Activated naive CD8-positive, alpha-beta T cell treated with anti-CD3 and anti-CD28 coated beads for 36 hours (primary cell): ENCODE data around the gene HOOK1. TPM values are rescaled to one million over a fixed set of nuclear protein-coding genes. Genes with fewer than 3 reads are reported as not detected.
"Not testable (repeated sequence)": the region's sequence is repeated elsewhere in the genome, so short reads cannot be mapped to it uniquely, and the experiment has no call there.

Source experiments
- DNase-seq: peaks from one replicate; pipeline ENCODE4 v3.0.0; 2021
- H3K27ac Mint-ChIP-seq: one replicate; pipeline ENCODE4 v1.8.0; 2022; ENCODE audit warnings: mild to moderate bottlenecking, moderate library complexity, mixed read lengths
- H3K27me3 Mint-ChIP-seq: one replicate; pipeline ENCODE4 v1.8.0; 2022; ENCODE audit warnings: mild to moderate bottlenecking, mixed read lengths
- H3K36me3 Mint-ChIP-seq: one replicate; pipeline ENCODE4 v1.8.0; 2021; ENCODE audit warnings: mild to moderate bottlenecking, mixed read lengths
- H3K4me1 Mint-ChIP-seq: one replicate; pipeline ENCODE4 v1.8.0; 2021; ENCODE audit warnings: mixed read lengths
- H3K4me3 Mint-ChIP-seq: one replicate; pipeline ENCODE4 v1.8.0; 2022; ENCODE audit warnings: mild to moderate bottlenecking, moderate library complexity, mixed read lengths
- H3K9me3 Mint-ChIP-seq: one replicate; pipeline ENCODE4 v1.8.0; 2022; ENCODE audit warnings: mixed read lengths
- total RNA-seq, 2 experiments: library from RNA; stranded (reverse); gene quantifications; one replicate each; pipeline ENCODE4 v1.2.3, GENCODE V29; 2021

Gene HOOK1
- total RNA-seq, 2 experiments from 2014 or later, result 12.9 to 14.0 TPM

DNA sequence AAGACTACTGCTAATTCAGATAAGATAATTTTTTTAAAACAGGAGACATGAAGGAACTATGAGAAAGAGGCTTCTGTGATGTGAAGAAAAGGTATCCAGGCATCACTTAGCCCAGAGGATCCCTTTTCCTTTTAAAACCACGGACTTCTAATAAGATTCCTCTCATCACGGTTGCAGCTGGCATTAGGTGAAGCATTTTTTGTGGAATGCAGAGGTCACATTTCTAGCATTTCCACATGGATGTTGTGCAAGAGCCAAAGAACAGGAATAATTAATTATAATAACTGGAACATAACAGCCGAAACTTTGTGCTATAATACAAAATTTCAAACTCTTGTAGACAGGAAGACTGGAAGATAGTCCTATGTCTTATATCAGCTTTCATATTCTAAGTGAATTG lies 84.2 kb downstream of the HOOK1 start:
- no peak for DNase-seq
- peaks cover 3% of the 10 kb centered on the region for H3K4me1 Mint-ChIP-seq
- H3K27ac Mint-ChIP-seq, result no peak overlapping the region
- H3K36me3 Mint-ChIP-seq, result peaks cover 5% of the 10 kb centered on the region
- H3K27me3 Mint-ChIP-seq, result no peaks in the 10 kb centered on the region
- no peaks in the 10 kb centered on the region for H3K9me3 Mint-ChIP-seq
- no peak overlapping the region for H3K4me3 Mint-ChIP-seq

DNA sequence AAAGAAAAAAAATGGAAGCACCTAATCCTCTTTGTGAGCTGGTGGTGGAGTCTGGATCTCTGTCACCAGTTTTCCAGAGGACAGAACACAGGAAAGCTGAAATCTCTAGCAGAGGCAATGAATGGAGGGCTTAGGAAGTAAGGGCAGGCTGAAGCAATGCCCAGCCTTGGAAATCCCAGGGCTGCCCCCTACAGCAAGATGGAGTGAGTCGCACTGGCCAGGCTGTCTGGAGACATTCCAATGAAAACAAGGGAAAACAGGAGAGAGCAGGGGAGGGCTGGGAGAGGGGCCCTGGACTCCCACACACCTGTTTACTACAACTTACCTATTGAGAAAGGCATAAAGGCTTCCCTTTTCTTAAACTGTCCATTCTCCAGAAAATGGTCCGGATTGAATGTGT lies 85.9 kb downstream of the HOOK1 start:
- no peak for DNase-seq
- Mint-ChIP-seq H3K4me1 (no peaks in the 10 kb centered on the region), H3K36me3 (peaks cover 5% of the 10 kb centered on the region), H3K27ac (no peak overlapping the region), H3K9me3 (no peaks in the 10 kb centered on the region), H3K27me3 (no peaks in the 10 kb centered on the region), H3K4me3 (no peak overlapping the region)

- peaks cover 5% of the 10 kb centered on the region for H3K36me3 Mint-ChIP-seq
- no peak overlapping the region for H3K4me3 Mint-ChIP-seq
- H3K27ac Mint-ChIP-seq, result no peak overlapping the region
- H3K4me1 Mint-ChIP-seq, result no peaks in the 10 kb centered on the region
- DNase-seq, result no peak
- H3K9me3 Mint-ChIP-seq, result no peaks in the 10 kb centered on the region
- H3K27me3 Mint-ChIP-seq, result no peaks in the 10 kb centered on the region
Observed at GRCh38 chr1:59901770-59902388, 87.1 kb downstream of the HOOK1 start.

DNA sequence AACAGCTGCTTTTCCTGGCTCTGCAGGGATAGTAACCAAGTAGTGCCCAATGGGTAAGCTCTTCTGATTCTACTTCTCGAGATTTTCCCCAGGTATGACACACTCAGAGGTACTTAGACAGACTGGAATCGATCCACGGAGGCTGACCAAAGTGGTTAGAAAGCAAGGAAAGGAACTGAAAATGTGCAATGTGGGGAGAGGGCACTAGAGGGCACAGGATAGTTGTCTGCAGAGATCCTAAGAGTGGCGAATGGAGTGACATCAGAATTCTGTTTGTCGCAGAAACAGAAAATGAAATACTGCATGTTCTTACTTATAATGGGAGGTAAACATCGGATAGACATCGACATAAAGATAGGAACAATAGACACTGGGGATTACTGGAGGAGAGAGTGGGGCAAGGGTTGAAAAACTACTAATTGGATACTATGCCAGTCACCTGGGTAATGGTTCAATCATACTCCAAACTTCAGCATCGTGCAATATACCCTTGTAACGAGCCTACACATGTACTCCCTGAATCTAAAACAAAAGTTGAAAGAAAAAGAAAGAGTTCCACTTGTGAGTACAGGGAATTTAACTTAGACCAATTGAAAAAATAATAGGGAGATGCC lies 88.5 kb downstream of the HOOK1 start:
- H3K4me3 Mint-ChIP-seq, result no peak overlapping the region
- no peaks in the 10 kb centered on the region for H3K27me3 Mint-ChIP-seq
- DNase-seq, result no peak
- H3K4me1 Mint-ChIP-seq, result no peaks in the 10 kb centered on the region
- no peak overlapping the region for H3K27ac Mint-ChIP-seq
- peaks cover 5% of the 10 kb centered on the region for H3K36me3 Mint-ChIP-seq
- H3K9me3 Mint-ChIP-seq, result no peaks in the 10 kb centered on the region

GRCh38 chr1:59906931-59907330 lies 92.2 kb downstream of the HOOK1 start:
- Mint-ChIP-seq H3K36me3 (peaks cover 6% of the 10 kb centered on the region), H3K27ac (no peak overlapping the region), H3K9me3 (no peaks in the 10 kb centered on the region), H3K4me3 (no peak overlapping the region), H3K4me1 (no peaks in the 10 kb centered on the region), H3K27me3 (no peaks in the 10 kb centered on the region)
- DNase-seq, result no peak

DNA sequence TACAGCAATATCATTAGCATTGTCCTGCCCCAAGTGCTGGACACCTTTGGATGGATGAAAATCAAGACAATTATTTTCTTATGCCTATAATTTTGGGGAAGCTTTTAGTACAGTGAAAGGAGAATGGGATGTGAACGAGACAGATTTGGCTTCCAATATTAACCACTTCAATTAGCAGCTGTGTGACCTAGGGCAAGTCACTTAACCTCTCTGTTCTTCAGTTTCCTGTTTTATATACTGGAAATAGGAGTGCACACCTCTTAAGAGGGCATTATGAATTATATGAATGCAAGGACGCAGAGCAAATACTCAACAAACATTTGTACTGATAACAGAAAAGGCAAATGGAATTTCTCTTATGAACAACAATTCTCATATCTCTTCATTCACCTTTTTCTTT lies 93.3 kb downstream of the HOOK1 start:
- H3K9me3 Mint-ChIP-seq, result no peaks in the 10 kb centered on the region
- no peak for DNase-seq
- no peak overlapping the region for H3K27ac Mint-ChIP-seq
- H3K4me3 Mint-ChIP-seq, result no peak overlapping the region
- no peaks in the 10 kb centered on the region for H3K27me3 Mint-ChIP-seq
- H3K36me3 Mint-ChIP-seq, result peaks cover 6% of the 10 kb centered on the region
- no peaks in the 10 kb centered on the region for H3K4me1 Mint-ChIP-seq

GRCh38 chr1:59908682-59909081 lies 93.9 kb downstream of the HOOK1 start:
- no peak for DNase-seq
- H3K36me3 Mint-ChIP-seq, result peaks cover 6% of the 10 kb centered on the region
- no peaks in the 10 kb centered on the region for H3K4me1 Mint-ChIP-seq
- no peak overlapping the region for H3K27ac Mint-ChIP-seq
- no peak overlapping the region for H3K4me3 Mint-ChIP-seq
- H3K9me3 Mint-ChIP-seq, result no peaks in the 10 kb centered on the region
- H3K27me3 Mint-ChIP-seq, result no peaks in the 10 kb centered on the region

GRCh38 chr1:59914791-59915286 lies 100.1 kb downstream of the HOOK1 start:
- H3K27ac Mint-ChIP-seq, DNase-seq, H3K36me3 Mint-ChIP-seq, H3K9me3 Mint-ChIP-seq, H3K27me3 Mint-ChIP-seq, H3K4me3 Mint-ChIP-seq, H3K4me1 Mint-ChIP-seq: not testable (repeated sequence)

DNA sequence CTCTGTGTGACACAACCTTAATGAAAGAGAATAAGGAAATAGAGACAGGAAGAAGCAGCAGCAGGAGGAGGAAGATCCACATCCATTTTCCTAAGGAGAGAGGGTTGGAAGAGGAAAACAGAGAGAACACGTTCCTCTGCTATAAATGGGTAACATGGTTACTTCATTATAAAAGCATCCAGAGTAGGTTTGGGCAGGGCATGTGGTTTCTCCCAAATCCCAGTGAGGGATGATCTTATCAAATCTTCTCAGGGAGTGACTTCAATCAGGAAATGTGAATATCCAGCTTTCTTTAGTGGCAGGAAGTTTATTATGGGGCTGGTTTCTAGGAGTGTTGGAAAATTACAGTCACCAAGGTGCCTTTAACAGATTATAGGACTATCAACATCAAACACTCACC lies 100.8 kb downstream of the HOOK1 start:
- DNase-seq, result no peak
- peaks cover 3% of the 10 kb centered on the region for H3K36me3 Mint-ChIP-seq
- H3K9me3 Mint-ChIP-seq, result no peaks in the 10 kb centered on the region
- H3K27me3 Mint-ChIP-seq, result no peaks in the 10 kb centered on the region
- H3K4me3 Mint-ChIP-seq, result no peak overlapping the region
- no peaks in the 10 kb centered on the region for H3K4me1 Mint-ChIP-seq
- H3K27ac Mint-ChIP-seq, result no peak overlapping the region

GRCh38 chr1:59917026-59917784 lies 102.5 kb downstream of the HOOK1 start:
- H3K36me3 Mint-ChIP-seq, result no peaks in the 10 kb centered on the region
- H3K4me1 Mint-ChIP-seq, result no peaks in the 10 kb centered on the region
- H3K27ac Mint-ChIP-seq, result no peak overlapping the region
- H3K27me3 Mint-ChIP-seq, result no peaks in the 10 kb centered on the region
- H3K4me3 Mint-ChIP-seq, result no peak overlapping the region
- DNase-seq, result no peak
- H3K9me3 Mint-ChIP-seq, result no peaks in the 10 kb centered on the region

DNA sequence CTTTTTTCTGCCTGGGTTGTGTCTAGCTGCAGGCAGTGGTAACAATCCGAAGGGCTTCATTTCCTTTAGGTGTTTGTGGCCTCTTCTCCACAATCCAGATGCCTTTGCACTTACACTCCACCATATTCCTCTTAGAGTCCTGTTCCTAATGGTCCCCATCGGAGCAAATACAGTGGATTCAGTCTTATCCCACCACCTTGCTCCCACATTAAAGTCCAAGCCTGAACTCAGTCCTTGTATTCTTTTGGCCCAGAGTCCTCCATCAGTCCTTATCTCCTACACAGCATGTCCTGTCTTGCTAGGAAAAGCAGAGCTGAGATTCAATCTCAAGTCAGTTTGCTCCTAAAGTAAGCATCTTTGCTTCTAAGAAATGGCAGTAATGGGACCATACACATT lies 103.0 kb downstream of the HOOK1 start:
- no peaks in the 10 kb centered on the region for H3K9me3 Mint-ChIP-seq
- H3K27me3 Mint-ChIP-seq, result no peaks in the 10 kb centered on the region
- no peaks in the 10 kb centered on the region for H3K36me3 Mint-ChIP-seq
- no peak for DNase-seq
- no peak overlapping the region for H3K27ac Mint-ChIP-seq
- H3K4me3 Mint-ChIP-seq, result no peak overlapping the region
- no peaks in the 10 kb centered on the region for H3K4me1 Mint-ChIP-seq

GRCh38 chr1:59919746-59920145 lies 105.0 kb downstream of the HOOK1 start:
- peaks cover 6% of the 10 kb centered on the region for H3K36me3 Mint-ChIP-seq
- no peak for DNase-seq

GRCh38 chr1:59921258-59921899 lies 106.6 kb downstream of the HOOK1 start:
- H3K27me3 Mint-ChIP-seq, H3K36me3 Mint-ChIP-seq, H3K27ac Mint-ChIP-seq, H3K4me3 Mint-ChIP-seq, H3K9me3 Mint-ChIP-seq, H3K4me1 Mint-ChIP-seq, DNase-seq: not testable (repeated sequence)

More at GRCh38 chr1:59919746-59920145, 105.0 kb downstream of the HOOK1 start:
- Mint-ChIP-seq H3K27me3 (no peaks in the 10 kb centered on the region), H3K27ac (no peak overlapping the region), H3K4me3 (no peak overlapping the region), H3K4me1 (no peaks in the 10 kb centered on the region), H3K9me3 (peaks cover 7% of the 10 kb centered on the region)

GRCh38 chr1:59924653-59925052 lies 109.9 kb downstream of the HOOK1 start:
- H3K27me3 Mint-ChIP-seq, result peaks cover 12% of the 10 kb centered on the region
- H3K9me3 Mint-ChIP-seq, result peaks cover 9% of the 10 kb centered on the region
- H3K27ac Mint-ChIP-seq, result no peak overlapping the region
- peaks cover 8% of the 10 kb centered on the region for H3K36me3 Mint-ChIP-seq
- no peak for DNase-seq
- peaks cover 11% of the 10 kb centered on the region for H3K4me1 Mint-ChIP-seq
- H3K4me3 Mint-ChIP-seq, result no peak overlapping the region
